ENCODE results near the gene ABCA12. TPM values are rescaled to one million over a fixed set of nuclear protein-coding genes. Genes with fewer than 3 reads are reported as not detected.

ABCA12 gene
- total and polyA plus RNA-seq, 10 of the 15 experiments (the other 5 are each of a cell fraction or from before 2014, with no cell fraction given), result 1.2 to 12.1 (median 6.0) TPM

GRCh38 chr2:215032153-215032552 is 106.3 kb downstream of the ABCA12 start (continued):
- TF ChIP-seq CEBPZ (IDR thresholded peaks at IDR 0.05; ENCODE audit: low read depth, low read length) (no peak), MTA3 (IDR thresholded peaks at IDR 0.05; ENCODE audit: borderline replicate concordance, low read length) (no peak)

DNA sequence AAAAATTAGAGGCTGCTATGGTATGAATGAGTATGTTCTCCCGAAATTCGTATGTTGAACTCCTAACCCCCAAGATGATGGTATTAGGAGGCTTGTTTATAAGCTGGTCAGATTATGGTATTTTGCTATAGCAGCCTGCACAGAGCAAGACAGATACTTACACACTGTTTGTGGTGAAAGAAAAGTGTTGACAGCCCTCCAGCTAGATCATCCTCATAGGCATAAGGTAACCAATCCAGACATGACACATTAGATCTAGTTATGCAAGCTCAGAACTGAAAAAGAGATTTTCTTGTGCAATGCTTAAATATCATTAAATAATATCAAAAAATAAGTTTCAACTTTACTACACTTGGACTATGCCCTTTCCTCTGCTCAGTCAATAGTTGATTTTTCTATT is 107.1 kb downstream of the ABCA12 start:
- FAIRE-seq (no peak), ATAC-seq (no peak), DNase-seq (ENCODE audit: low read depth, low spot score) (no peak)
- in situ Hi-C loops (cut with MboI) (no loop called here), intact Hi-C loops (cut with micrococcal nuclease; ENCODE audit: unreplicated experiment) (no loop called here)
- no peaks in the 10 kb centered on the region; a peak in 1 of 4 replicates for H3K36me3 ChIP-seq (ENCODE audit: control insufficient read depth in 2 of 2, insufficient read depth in 2 of 2, low read length in 1 of 2)
- WGBS (ENCODE audit: insufficient coverage, insufficient replicate concordance, low lambda C conversion rate, missing lambda C conversion rate), result 98% methylated on average over 2 of the region's 2 CpGs
- CTCF ChIA-PET, result no interaction called here
- H2AFZ ChIP-seq (ENCODE audit: control insufficient read depth, low read depth, low read length), result no peak overlapping the region
- POLR2A ChIA-PET, result interaction anchor here (0.5 kb wide), 1 partner anchor 144 kb away, joined by 3 read pairs; no protein-coding TSS in a partner anchor
- H3K27ac ChIP-seq (ENCODE audit: control insufficient read depth, insufficient read depth), result no peak overlapping the region
- no peaks in the 10 kb centered on the region for H3K4me1 ChIP-seq (ENCODE audit: control insufficient read depth, insufficient read depth, low read length)
- SMC1A ChIA-PET (ENCODE audit: uncharacterized antibody, unreplicated experiment), result no interaction called here
- no peak overlapping the region for H3K4me3 ChIP-seq
- RAD21 ChIA-PET (ENCODE audit: unreplicated experiment), result no interaction called here
- no peak overlapping the region for H3K9ac ChIP-seq (ENCODE audit: control insufficient read depth, insufficient read depth, low read length)
- no peaks in the 10 kb centered on the region for H3K27me3 ChIP-seq (replicated peaks in 1 of 2; ENCODE audit: control insufficient read depth in 2 of 2, insufficient read depth in 2 of 2, low read length in 1 of 2)
- BruUV-seq (replicated peaks), result no TSS peak
- TF ChIP-seq JUNB (IDR thresholded peaks at IDR 0.05) (no peak), NR2F1 (conservative IDR thresholded peaks at IDR 0.05) (no peak), RAD21 (IDR thresholded peaks at IDR 0.05; ENCODE audit: insufficient read depth, low read depth, low read length) (no peak), IRF3 (IDR thresholded peaks at IDR 0.05) (no peak), ZNF622 (IDR thresholded peaks at IDR 0.05) (no peak), E2F4 (IDR thresholded peaks at IDR 0.05; ENCODE audit: low read depth, low read length) (no peak), KAT2A (conservative IDR thresholded peaks at IDR 0.05; ENCODE audit: control insufficient read depth, low read depth, low read length) (no peak), ZSCAN29 (IDR thresholded peaks at IDR 0.05) (no peak), ASH2L (IDR thresholded peaks at IDR 0.05; ENCODE audit: borderline replicate concordance, low read depth) (no peak), EP300 (IDR thresholded peaks at IDR 0.05; ENCODE audit: borderline replicate concordance in 1 of 2, control insufficient read depth in 1 of 2, low read depth in 2 of 2, low read length in 2 of 2) (no peak), ZNF217 (IDR thresholded peaks at IDR 0.05) (no peak), FOXM1 (IDR thresholded peaks at IDR 0.05; ENCODE audit: low read depth, low read length) (no peak)
- TF ChIP-seq, protein P1, sequence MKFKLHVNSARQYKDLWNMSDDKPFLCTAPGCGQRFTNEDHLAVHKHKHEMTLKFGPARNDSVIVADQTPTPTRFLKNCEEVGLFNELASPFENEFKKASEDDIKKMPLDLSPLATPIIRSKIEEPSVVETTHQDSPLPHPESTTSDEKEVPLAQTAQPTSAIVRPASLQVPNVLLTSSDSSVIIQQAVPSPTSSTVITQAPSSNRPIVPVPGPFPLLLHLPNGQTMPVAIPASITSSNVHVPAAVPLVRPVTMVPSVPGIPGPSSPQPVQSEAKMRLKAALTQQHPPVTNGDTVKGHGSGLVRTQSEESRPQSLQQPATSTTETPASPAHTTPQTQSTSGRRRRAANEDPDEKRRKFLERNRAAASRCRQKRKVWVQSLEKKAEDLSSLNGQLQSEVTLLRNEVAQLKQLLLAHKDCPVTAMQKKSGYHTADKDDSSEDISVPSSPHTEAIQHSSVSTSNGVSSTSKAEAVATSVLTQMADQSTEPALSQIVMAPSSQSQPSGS (IDR thresholded peaks at IDR 0.05; ENCODE audit: low read length), result no peak
- no peaks in the 10 kb centered on the region for H3K79me2 ChIP-seq (ENCODE audit: control insufficient read depth, insufficient read depth, low read length)
- no peaks in the 10 kb centered on the region for H3K9me3 ChIP-seq (replicated peaks; ENCODE audit: control insufficient read depth, insufficient read depth, low read length)
- no peak overlapping the region for H3K4me2 ChIP-seq (ENCODE audit: control insufficient read depth, insufficient read depth)
- H4K20me1 ChIP-seq (ENCODE audit: control insufficient read depth, insufficient read depth), result no peaks in the 10 kb centered on the region
